NCI-H146 treated with DMSO at 0.1 percent for 48 hours (cell line): ENCODE results near the gene ZFYVE21.

Experiments used
- DNase-seq: peaks from one replicate; lab custom pipeline; 2025; ENCODE audit not compliant: unreplicated experiment; lab: John Stamatoyannopoulos, UW

Gene ZFYVE21

DNA sequence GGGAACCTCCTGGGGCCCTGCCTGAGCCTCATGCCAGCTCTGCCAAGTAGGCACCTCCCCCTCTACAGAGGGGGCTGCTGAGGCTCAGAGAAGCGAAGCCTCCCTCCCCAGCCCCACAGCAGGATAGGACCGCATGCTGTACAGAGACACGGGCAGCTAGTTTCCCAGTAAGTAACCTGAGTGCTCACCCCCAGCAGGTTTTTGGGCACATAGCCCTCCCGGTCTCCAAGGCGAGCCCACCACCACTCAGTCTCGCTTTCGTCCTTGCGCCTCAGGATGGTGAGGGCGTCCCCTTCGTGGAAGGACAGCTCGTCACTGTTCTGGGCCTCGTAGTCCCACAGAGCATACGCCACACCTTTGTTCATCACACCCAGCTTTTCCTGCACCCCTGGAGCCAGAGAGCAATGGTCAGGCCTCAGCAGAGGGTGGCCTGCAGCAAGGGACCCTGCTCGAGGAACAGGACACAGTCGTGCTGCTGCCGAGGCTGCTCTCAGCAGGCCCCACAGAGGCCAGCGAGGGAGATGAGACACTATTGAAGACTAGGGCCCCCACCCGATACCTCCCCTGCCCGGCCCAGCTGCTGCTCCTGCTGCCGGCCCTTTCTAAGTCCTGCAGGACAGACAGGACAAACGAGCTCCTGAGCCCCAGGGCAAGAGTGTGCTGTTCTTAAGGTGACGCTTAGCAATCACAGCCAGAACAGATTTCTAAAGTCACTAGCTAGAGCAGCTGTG, 20.4 kb downstream of the ZFYVE21 start:
- DNase-seq, result no peak

DNA sequence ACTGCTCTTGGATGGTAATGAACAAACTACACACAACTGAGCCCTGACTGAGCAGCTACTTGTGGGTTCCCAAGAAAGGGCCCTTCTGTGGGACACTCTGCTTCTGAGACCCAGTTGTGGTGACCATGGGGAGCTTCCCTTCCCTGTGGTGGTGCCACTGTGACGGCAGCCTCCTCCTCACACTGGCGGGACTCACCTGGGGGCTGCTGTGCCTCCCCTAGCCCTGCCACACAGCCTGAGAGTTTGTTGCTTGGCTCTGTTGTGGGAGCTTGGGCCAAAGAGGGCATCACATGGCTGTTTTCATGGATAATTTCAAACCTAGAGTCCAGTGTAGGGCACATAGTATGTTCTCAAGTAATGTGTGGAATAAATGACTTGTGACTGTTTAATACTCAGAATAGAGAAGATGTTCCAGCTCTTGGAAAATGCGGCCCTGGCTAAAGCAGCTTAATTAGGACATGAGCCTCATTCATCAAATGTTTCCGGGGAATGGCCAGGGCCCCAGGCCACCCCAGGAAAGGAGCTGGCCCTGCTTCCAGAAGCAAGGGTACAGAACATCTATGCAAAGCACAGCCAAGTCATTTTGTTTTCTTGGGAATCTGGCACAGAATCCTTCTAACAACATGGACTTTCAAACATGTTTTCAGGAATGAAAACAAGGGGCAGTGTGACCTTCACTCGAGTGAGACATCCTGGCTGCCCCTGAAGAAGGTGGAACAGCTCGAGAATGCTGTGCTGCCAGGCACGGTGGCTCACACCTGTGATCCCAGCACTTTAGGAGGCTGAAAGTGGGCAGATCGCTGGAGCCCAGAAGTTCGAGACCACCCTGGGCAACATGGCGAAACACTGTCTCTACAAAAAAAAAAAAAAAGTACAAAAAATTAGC, 21.2 kb downstream of the ZFYVE21 start:
- DNase-seq, result no peak

DNA sequence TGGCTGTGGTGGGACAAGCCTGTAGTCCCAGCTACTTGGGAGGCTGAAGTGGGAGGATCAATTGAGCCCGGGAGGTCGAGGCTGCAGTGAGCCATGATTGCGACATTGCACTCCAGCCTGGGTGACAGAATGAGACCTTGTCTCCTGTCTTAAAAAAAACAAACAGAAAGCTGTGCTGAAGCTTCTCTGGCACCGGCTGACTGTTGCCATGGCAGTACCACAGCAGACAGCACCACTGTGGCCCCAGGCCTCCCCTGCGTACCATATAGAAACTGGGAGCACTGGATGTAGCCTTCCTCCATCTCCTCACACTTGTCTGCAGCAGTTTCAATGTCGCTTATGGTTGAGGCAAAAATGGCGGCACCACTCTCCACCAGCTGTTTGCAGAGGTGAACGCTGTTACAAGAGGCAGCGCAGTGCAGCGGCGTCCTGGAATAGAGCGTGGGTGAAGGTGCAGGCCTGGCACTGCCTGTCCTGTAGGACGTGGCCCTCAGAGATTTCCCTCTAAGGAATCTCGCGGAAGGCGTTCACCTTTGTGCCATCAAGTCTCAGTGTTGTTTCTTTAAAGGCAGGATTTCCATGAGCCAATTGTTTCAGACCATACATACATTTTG, 21.9 kb downstream of the ZFYVE21 start:
- DNase-seq, result no peak

- no peak for DNase-seq
These were observed 22.6 kb downstream of the ZFYVE21 start for GRCh38 chr14:103738166-103738565.

GRCh38 chr14:103738701-103739451, 23.3 kb downstream of the ZFYVE21 start:
- DNase-seq, result no peak

DNA sequence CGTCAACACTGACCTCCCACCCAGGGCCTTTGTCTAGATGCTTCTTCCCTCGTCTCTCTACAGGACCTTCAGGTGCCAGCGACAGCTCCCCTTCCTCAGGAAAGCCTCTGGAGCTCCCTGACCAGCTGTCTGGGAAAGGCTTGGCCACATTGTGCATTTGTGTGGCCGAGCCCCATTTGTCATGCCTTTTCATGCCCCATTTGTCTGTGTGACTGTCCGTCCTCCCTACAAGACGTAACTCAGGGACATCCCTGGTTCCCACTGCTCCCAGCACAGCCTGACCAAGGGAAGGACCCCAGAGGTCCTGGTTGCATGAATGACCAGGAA, 23.8 kb downstream of the ZFYVE21 start:
- no peak for DNase-seq

DNA sequence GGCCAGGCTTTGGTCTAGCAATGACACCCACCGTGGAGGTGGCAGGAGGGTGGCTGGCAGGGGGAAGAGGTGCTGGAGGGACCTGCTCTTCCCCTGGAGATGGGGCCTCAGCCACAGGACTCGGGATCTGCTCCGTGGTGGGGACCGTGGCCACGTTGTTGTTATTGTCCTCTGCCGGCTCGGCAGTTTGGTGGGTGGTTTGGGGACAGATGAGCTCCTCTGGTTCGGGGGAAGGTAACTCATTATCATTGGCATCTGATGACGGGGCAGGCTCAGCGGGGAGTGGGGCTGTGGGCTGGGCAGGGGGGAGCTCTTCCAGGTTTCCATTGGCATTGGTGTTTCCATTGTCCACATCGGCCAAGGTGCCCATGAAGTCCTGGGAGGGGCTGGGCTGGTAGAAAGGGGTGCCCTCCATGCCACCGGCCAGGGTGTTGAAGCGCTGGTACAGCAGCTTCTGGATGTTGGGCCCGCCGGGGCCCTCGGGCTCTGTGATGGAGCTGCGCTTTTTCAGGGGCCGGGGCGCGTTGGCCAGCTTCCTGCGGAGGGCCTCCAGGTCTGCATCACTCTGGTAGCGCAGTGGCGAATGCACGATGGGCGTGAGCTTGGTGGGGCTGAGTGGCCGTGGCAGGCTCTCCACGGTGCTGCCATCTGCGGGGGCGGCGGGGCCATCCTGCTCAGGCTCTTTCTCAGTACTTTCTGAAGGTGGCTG, 24.3 kb downstream of the ZFYVE21 start:
- DNase-seq, result no peak

DNA sequence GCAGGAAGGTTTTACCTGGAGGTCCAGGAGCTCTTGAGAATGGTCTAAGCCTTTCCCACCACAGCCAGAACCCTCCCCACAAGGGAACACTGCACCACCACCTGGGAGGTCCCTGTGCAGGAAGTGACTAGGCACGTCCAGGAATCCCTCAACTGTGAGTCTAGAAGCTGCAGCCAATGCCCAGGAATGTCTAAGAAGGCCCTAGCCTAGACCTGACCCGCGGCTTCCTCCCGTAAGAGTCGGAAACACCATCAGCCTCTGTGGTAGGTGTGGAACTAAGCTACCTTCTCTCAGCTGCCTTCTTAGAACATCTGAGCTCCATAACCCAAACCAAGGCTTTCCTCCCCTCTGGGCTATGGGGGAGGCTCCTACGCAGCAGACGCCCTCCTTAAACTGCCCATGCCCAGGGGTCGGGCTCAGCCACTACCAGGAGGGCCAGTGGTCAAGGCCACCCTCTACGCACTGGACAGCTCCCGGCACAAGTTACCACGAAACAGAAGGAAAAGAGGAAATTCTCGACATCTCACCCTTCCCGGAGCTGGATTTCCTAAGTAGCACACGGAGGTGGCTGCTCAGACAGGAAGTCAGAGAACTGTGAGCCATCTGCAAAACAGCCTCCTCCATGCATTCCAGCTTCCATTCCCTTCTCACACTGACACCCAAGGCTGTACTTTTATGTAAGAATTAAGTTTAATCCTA, 25.5 kb downstream of the ZFYVE21 start:
- no peak for DNase-seq

GRCh38 chr14:103741876-103742275, 26.3 kb downstream of the ZFYVE21 start:
- DNase-seq, result no peak

DNA sequence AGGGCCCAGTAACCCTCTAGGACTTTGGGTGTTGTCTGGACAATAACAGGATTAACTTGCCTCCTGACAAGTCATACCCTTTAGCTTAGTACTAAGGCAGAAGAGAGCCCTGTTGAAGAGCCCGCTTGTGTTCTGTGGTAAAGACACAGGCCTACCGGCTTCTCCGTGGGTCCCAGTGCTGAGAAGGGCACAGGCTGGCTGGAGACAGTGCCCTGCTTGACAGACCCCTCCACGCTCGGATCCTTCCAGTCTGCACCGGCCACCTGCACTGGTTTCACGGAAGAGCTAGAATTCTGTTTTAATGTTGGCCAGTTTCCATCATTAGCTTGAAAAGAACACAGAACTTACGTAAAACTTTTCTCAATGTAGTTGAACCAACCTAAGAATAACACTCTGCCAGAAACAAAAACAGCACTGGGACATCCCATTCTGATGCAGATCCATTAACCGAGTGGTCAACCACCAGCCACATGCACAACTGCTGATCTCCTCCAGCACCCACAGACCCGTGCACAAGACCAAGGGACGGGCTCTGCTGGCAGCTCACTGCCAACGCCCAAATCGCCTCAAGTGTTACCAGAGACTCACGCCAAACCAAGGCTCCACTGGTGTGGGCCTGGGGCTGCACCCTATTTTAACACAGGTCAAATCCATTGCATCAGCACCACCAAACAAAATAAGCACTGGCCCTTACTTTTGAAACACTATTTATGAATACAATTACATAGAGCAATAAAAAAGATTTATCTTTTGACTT, 27.1 kb downstream of the ZFYVE21 start:
- DNase-seq, result no peak

- DNase-seq, result no peak
These were observed 28.1 kb downstream of the ZFYVE21 start for GRCh38 chr14:103743691-103744090.

DNA sequence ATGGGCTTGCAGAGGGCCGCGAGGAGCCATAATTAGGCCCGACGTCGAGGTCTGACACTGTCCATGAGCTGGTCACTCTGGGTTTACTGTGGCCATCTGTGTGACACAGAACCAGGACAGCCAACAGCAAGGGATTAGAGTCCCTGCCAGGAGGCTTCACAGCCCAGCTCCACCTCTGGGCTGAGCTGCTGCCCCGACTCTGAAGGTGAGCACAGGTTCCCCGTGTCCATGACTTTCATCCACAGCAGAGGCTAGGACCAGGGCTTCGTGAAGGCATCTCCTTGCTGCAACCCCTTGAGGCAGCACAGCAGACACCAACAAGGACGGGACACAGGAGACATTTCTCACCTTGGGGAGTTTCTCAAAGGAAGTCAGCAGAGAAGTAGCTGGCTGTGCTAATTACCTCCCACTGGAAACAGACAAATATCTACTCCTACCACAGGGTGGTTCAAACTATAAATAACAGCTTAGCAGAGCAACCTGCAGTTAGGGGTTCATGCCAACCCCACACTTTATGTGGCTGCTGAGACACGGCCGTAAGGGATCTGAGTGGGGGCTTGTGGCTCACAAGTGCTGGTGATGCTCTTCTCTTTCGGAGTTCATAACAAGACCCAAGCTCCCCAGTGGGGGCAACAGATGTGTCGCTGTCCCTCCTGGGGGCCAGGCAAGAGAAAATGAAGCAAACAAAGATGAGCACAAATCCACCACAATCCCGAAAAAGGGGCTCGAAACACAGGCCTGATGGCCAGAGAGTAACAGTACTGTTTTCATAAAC, 29.2 kb downstream of the ZFYVE21 start:
- no peak for DNase-seq

DNA sequence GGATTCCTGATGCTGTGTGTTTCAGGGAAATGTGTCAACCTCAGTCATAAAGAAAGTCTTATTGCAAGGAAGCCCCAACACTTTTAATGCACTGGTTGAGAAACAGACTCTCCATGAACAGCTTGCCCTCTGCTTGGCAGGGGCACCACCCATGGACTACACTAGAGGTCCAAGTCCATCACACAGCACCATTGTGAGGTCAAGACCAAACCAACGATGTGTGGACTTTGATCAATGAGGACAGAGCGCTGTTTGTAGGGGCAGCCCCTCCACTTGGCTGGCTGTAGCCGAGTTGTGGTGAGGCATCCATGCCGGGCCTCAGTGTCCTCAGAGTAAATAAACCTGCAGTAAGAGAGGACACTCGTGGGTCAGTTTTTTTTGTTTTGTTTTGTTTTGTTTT, 29.8 kb downstream of the ZFYVE21 start:
- no peak for DNase-seq

- no peak for DNase-seq
These were observed 31.1 kb downstream of the ZFYVE21 start for GRCh38 chr14:103746701-103747100.

- DNase-seq, result no peak
These were observed 32.9 kb downstream of the ZFYVE21 start for GRCh38 chr14:103748534-103748857.

DNA sequence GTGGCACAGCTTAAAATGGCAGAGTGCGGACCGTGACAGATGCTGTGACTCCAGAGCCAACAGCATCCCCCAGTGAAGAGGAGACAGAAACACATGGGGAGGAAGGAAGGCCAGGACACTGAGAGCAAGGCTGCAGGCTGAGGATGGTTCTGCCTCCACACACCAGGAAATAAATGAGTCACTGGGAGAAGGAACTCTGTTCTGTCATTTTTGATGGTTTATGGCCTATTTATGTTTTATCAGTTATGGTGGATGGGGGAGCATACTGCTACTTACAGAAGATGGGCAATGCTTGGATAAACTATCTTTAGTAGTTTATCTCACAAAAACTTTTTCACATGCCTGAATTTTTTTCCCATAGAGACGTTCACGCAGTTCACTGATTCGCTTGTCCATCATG, 33.8 kb downstream of the ZFYVE21 start:
- no peak for DNase-seq

GRCh38 chr14:103749860-103750259, 34.2 kb downstream of the ZFYVE21 start:
- no peak for DNase-seq

GRCh38 chr14:103753774-103754173, 38.2 kb downstream of the ZFYVE21 start:
- no peak for DNase-seq

- no peak for DNase-seq
These were observed 39.5 kb downstream of the ZFYVE21 start for GRCh38 chr14:103755060-103755459.
